ENCODE measurements around the gene PRKCA. TPM values are rescaled to one million over a fixed set of nuclear protein-coding genes. Genes with fewer than 3 reads are reported as not detected.
"Not testable (repeated sequence)": the region's sequence is repeated elsewhere in the genome, so short reads cannot be mapped to it uniquely, and the experiment has no call there.

PRKCA gene
- total RNA-seq, 1 experiment from 2014 or later = 22.6 TPM

DNA sequence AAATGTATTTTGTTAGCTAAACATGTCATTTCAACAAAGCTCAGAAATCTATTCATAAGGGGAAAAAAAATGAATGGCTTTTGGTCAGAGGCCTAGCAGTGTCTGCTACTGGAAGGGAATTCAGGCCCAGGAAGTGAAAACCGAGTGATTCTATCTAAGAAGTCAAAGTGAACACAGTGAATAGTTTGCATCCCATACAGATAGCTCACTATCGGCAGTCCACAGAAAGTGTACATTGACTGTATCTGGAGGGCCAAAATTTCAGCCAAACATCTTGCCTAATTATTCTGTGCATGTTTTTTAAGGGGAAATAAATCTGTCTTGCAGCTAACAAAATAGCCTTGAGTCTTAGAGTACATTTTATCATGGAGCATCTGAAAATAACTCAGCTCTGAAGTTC, 318.1 kb downstream of the PRKCA start:
- Histone ChIP-seq H3K4me3 (ENCODE audit: low read length) (no peak overlapping the region), H3K36me3 (ENCODE audit: low read depth, low read length) (no peaks in the 10 kb centered on the region), H3K4me2 (ENCODE audit: low read length) (no peak overlapping the region), H3K4me1 (ENCODE audit: insufficient read depth, low read length) (no peaks in the 10 kb centered on the region), H3F3A (ENCODE audit: low read length, unreplicated experiment) (no peaks in the 10 kb centered on the region), H3K27ac (ENCODE audit: low read length) (no peak overlapping the region), H3K9ac (ENCODE audit: low read length) (no peak overlapping the region), H3K79me2 (ENCODE audit: low read length) (no peaks in the 10 kb centered on the region), H4K20me1 (ENCODE audit: low read length) (no peaks in the 10 kb centered on the region), H3K9me2 (replicated peaks; ENCODE audit: low read length) (no peaks in the 10 kb centered on the region), H3K27me3 (ENCODE audit: low read length) (no peaks in the 10 kb centered on the region), H2AFZ (ENCODE audit: low read length) (no peak overlapping the region), H3K9me3 (ENCODE audit: low read length) (no peaks in the 10 kb centered on the region)
- BruUV-seq (replicated peaks) = no TSS peak
- ChIA-PET CTCF (no interaction called here), POLR2A (ENCODE audit: unreplicated experiment) (no interaction called here)
- DNase-seq = no peak
- TF ChIP-seq, protein P1, sequence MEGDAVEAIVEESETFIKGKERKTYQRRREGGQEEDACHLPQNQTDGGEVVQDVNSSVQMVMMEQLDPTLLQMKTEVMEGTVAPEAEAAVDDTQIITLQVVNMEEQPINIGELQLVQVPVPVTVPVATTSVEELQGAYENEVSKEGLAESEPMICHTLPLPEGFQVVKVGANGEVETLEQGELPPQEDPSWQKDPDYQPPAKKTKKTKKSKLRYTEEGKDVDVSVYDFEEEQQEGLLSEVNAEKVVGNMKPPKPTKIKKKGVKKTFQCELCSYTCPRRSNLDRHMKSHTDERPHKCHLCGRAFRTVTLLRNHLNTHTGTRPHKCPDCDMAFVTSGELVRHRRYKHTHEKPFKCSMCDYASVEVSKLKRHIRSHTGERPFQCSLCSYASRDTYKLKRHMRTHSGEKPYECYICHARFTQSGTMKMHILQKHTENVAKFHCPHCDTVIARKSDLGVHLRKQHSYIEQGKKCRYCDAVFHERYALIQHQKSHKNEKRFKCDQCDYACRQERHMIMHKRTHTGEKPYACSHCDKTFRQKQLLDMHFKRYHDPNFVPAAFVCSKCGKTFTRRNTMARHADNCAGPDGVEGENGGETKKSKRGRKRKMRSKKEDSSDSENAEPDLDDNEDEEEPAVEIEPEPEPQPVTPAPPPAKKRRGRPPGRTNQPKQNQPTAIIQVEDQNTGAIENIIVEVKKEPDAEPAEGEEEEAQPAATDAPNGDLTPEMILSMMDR (conservative IDR thresholded peaks at IDR 0.05; ENCODE audit: low read depth, low read length) = no peak
- no peak for TF ChIP-seq EZH2 (IDR thresholded peaks at IDR 0.05; ENCODE audit: low read length, unreplicated experiment)
- no peak for TF ChIP-seq EZH2phosphoT487 (IDR thresholded peaks at IDR 0.05; ENCODE audit: borderline replicate concordance, low read length)
- intact Hi-C loops (cut with micrococcal nuclease) = no loop called here
- ATAC-seq = no peak

DNA sequence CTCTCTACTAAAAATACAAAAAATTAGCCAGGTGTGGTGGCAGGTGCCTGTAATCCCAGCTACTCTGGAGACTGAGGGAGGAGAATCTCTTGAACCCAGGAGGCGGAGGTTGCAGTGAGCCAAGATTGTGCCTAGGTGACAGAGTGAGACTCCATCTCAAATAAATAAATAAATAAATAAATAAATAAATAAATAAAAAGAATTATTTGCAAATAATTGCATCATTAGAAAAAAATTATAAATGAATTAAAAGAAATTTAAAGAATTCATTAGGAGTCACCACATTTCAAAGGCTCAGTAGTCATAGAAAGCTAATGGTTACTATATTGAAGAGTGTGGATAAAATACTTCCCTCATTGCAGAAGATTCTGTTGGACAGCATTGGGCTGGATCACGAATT, 322.2 kb downstream of the PRKCA start:
- H3K27ac ChIP-seq (ENCODE audit: low read length); H3K27me3 ChIP-seq (ENCODE audit: low read length); H3K9me3 ChIP-seq (ENCODE audit: low read length); H3K9me2 ChIP-seq (replicated peaks; ENCODE audit: low read length); H4K20me1 ChIP-seq (ENCODE audit: low read length); POLR2A ChIA-PET (ENCODE audit: unreplicated experiment); H3K4me3 ChIP-seq (ENCODE audit: low read length); BruUV-seq (replicated peaks); H3K4me2 ChIP-seq (ENCODE audit: low read length); H3F3A ChIP-seq (ENCODE audit: low read length, unreplicated experiment); DNase-seq; H3K36me3 ChIP-seq (ENCODE audit: low read depth, low read length); H2AFZ ChIP-seq (ENCODE audit: low read length); H3K4me1 ChIP-seq (ENCODE audit: insufficient read depth, low read length); H3K9ac ChIP-seq (ENCODE audit: low read length); H3K79me2 ChIP-seq (ENCODE audit: low read length): not testable (repeated sequence)
- CTCF ChIA-PET = interaction anchor here (0.6 to 0.7 kb wide), 2 partner anchors 91 to 422 kb away, joined by 3 to 4 read pairs; no protein-coding TSS in a partner anchor
- intact Hi-C loops (cut with micrococcal nuclease) = loop anchor here (1.0 to 5.0 kb wide), 9 partner anchors 49 to 424 kb away; partner anchors contain the start of gene PRKCA
- ATAC-seq = peak; percentile 18; the same call in 1 of the 2 replicates

GRCh38 chr17:66625311-66625767, 322.9 kb downstream of the PRKCA start:
- intact Hi-C loops (cut with micrococcal nuclease) = loop anchor here (1.0 to 5.0 kb wide), 9 partner anchors 48 to 425 kb away; partner anchors contain the start of gene PRKCA
- H3K79me2 ChIP-seq (ENCODE audit: low read length) = no peaks in the 10 kb centered on the region
- no peaks in the 10 kb centered on the region for H3K4me1 ChIP-seq (ENCODE audit: insufficient read depth, low read length)
- no TSS peak for BruUV-seq (replicated peaks)
- ChIA-PET POLR2A (ENCODE audit: unreplicated experiment) (no interaction called here), CTCF (interaction anchor here (0.6 to 0.7 kb wide), 3 partner anchors 90 to 126 kb away, joined by 3 read pairs; no protein-coding TSS in a partner anchor)
- no peak overlapping the region for H3K9ac ChIP-seq (ENCODE audit: low read length)
- no peaks in the 10 kb centered on the region for H3F3A ChIP-seq (ENCODE audit: low read length, unreplicated experiment)
- no peaks in the 10 kb centered on the region for H3K9me3 ChIP-seq (ENCODE audit: low read length)
- H2AFZ ChIP-seq (ENCODE audit: low read length) = no peak overlapping the region
- DNase-seq (peak; percentile 73), ATAC-seq (peak; percentile 96)
- H4K20me1 ChIP-seq (ENCODE audit: low read length) = no peaks in the 10 kb centered on the region
- no peaks in the 10 kb centered on the region for H3K9me2 ChIP-seq (replicated peaks; ENCODE audit: low read length)
- TF ChIP-seq EZH2 (IDR thresholded peaks at IDR 0.05; ENCODE audit: low read length, unreplicated experiment) (no peak), EZH2phosphoT487 (IDR thresholded peaks at IDR 0.05; ENCODE audit: borderline replicate concordance, low read length) (no peak)
- TF ChIP-seq, protein P1 (conservative IDR thresholded peaks at IDR 0.05; ENCODE audit: low read depth, low read length) = peak; percentile 94
- no peak overlapping the region for H3K4me3 ChIP-seq (ENCODE audit: low read length)
- H3K27me3 ChIP-seq (ENCODE audit: low read length) = no peaks in the 10 kb centered on the region
- H3K27ac ChIP-seq (ENCODE audit: low read length) = no peak overlapping the region
- H3K36me3 ChIP-seq (ENCODE audit: low read depth, low read length) = no peaks in the 10 kb centered on the region
- no peak overlapping the region for H3K4me2 ChIP-seq (ENCODE audit: low read length)
